ENCODE measurements around the gene CARD6.

- TF ChIP-seq CTCF (IDR thresholded peaks at IDR 0.05; ENCODE audit: control extremely low read depth in 1 of 3, insufficient read depth in 1 of 3, low read depth in 1 of 3, low read length in 3 of 3) (no peak), EP300 (IDR thresholded peaks at IDR 0.05; ENCODE audit: borderline replicate concordance in 1 of 2, low read depth in 2 of 2, low read length in 2 of 2) (no peak), USF2 (IDR thresholded peaks at IDR 0.05; ENCODE audit: low read length) (no peak), E2F6 (IDR thresholded peaks at IDR 0.05) (no peak), SRF (IDR thresholded peaks at IDR 0.05; ENCODE audit: low read depth, low read length) (no peak)
Measured at GRCh38 chr5:40860711-40861110, 19.5 kb downstream of the CARD6 start.

All from H1 (cell line).